ENCODE results near the gene PRKN.

The PRKN gene

DNA sequence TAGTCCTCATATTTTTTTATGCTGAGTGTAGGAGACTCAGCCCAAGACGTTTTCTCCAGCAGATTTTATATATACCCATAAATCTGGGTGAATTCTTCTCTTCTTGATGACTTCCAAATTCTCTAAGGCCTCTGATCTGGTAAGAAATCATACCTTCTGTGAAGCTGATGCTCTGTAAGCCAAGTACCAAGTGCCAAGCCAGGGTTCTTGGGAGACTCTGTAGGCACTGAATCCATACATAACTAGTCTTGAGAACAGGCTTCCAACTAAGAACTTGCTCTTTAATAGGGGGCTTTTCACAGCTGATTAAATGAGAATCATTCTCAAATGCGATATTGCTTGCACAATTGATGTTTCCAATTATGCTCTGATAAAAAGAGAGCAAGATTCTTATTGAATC, 87.6 kb downstream of the PRKN start:
- TF ChIP-seq, protein P1, sequence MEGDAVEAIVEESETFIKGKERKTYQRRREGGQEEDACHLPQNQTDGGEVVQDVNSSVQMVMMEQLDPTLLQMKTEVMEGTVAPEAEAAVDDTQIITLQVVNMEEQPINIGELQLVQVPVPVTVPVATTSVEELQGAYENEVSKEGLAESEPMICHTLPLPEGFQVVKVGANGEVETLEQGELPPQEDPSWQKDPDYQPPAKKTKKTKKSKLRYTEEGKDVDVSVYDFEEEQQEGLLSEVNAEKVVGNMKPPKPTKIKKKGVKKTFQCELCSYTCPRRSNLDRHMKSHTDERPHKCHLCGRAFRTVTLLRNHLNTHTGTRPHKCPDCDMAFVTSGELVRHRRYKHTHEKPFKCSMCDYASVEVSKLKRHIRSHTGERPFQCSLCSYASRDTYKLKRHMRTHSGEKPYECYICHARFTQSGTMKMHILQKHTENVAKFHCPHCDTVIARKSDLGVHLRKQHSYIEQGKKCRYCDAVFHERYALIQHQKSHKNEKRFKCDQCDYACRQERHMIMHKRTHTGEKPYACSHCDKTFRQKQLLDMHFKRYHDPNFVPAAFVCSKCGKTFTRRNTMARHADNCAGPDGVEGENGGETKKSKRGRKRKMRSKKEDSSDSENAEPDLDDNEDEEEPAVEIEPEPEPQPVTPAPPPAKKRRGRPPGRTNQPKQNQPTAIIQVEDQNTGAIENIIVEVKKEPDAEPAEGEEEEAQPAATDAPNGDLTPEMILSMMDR (IDR thresholded peaks at IDR 0.05; ENCODE audit: low read depth, low read length): no peak
- no peak for DNase-seq (ENCODE audit: extremely low read depth, low read depth)

GRCh38 chr6:162638931-162639574, 88.5 kb downstream of the PRKN start:
- no peak for DNase-seq (ENCODE audit: extremely low read depth, low read depth)

GRCh38 chr6:162637317-162637716, 90.2 kb downstream of the PRKN start:
- no peak for DNase-seq (ENCODE audit: extremely low read depth, low read depth)
- TF ChIP-seq, protein P1 (IDR thresholded peaks at IDR 0.05; ENCODE audit: low read depth, low read length): no peak

More at GRCh38 chr6:162638931-162639574, 88.5 kb downstream of the PRKN start:
- TF ChIP-seq, protein P1 (IDR thresholded peaks at IDR 0.05; ENCODE audit: low read depth, low read length): no peak

DNA sequence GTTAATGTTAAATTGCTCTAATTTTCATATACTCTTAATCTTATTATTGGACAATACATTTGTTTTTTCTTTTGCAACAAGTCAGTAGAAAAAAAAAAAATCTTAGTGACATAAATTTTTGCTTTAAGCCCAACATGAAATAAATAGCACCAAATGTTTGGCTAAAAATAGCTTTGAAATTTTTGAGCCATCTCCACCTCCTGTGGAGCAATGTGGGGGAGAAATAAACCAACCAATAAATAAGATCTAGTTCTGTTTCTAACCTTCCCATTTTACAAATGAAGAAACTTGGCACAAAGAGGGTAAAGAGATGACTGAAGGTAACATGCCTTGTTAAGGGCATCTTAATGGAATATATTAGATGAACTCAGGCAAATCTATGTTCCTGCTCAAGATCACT, 91.4 kb downstream of the PRKN start:
- TF ChIP-seq, protein P1 (IDR thresholded peaks at IDR 0.05; ENCODE audit: low read depth, low read length): no peak

DNA sequence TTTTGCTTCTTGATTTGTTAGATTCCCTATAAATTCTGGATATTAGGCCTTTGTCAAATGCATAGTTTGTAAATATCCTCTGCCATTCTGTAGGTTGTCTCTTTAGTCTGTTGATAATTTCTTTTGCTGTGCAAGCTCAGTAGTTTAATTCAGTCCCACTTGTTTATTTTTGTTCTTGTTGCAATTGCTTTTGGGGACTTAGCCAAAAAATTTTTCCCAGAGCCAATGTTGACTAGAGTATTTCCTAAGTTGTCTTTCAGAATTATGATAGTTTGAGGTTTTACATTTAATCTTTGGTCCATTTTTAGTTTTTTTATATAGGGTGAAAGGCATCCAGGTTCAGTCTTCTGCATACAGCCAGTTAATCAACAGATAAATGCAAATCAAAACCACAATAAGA, 96.0 kb downstream of the PRKN start:
- TF ChIP-seq, protein P1 (IDR thresholded peaks at IDR 0.05; ENCODE audit: low read depth, low read length): no peak
- DNase-seq (ENCODE audit: extremely low read depth, low read depth): no peak

More for the DNA sequence above, 91.4 kb downstream of the PRKN start:
- no peak for DNase-seq (ENCODE audit: extremely low read depth, low read depth)

GRCh38 chr6:162630069-162630468, 97.5 kb downstream of the PRKN start:
- TF ChIP-seq, protein P1 (IDR thresholded peaks at IDR 0.05; ENCODE audit: low read depth, low read length): no peak
- no peak for DNase-seq (ENCODE audit: extremely low read depth, low read depth)

GRCh38 chr6:162627825-162628224, 99.7 kb downstream of the PRKN start:
- DNase-seq (ENCODE audit: extremely low read depth, low read depth): no peak
- TF ChIP-seq, protein P1 (IDR thresholded peaks at IDR 0.05; ENCODE audit: low read depth, low read length): no peak

Measured in AG09319 (cell line).